ENCODE measurements around the gene PIK3R6.

Gene PIK3R6

DNA sequence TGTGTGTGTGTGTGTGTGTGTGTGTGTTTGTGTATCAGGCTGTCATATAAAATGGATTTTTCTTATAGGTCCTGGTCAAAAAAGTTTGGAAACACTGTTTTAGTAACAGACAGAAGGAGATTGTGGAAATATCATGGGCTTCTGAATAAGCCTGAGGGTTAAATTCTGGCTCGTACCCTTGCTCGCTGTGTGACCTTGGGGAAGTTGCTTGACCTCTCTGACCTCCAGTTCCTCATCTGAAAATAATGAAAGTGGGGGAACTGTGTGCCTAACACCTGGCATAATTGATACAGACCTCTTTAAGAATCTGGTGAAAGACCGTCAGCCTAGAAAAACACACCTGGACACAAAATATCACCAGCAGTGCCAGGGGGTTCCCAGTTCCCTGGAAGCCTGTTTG lies 25.6 kb upstream of the PIK3R6 start:
- no peak for TF ChIP-seq FOXA1 (IDR thresholded peaks at IDR 0.05)
- no peak for TF ChIP-seq ZNF384 (IDR thresholded peaks at IDR 0.05)
- no peak for TF ChIP-seq ELF4 (IDR thresholded peaks at IDR 0.05)
- TF ChIP-seq SP1 (IDR thresholded peaks at IDR 0.05): no peak
- no peak for TF ChIP-seq FOXM1 (IDR thresholded peaks at IDR 0.05; ENCODE audit: borderline replicate concordance)
- TF ChIP-seq ARNT (IDR thresholded peaks at IDR 0.05): no peak
- no peak for TF ChIP-seq NFRKB (IDR thresholded peaks at IDR 0.05)
- no peak for TF ChIP-seq TARDBP (IDR thresholded peaks at IDR 0.05)
- no peak for TF ChIP-seq BHLHE40 (IDR thresholded peaks at IDR 0.05; ENCODE audit: borderline replicate concordance)
- ChIA-PET CTCF (no interaction called here), POLR2A (no interaction called here)
- no peak for DNase-seq (ENCODE audit: extremely low spot score)

GRCh38 chr17:8892338-8892690 lies 24.8 kb upstream of the PIK3R6 start:
- ChIA-PET POLR2A (no interaction called here), CTCF (no interaction called here)
- DNase-seq (ENCODE audit: extremely low spot score): no peak
- TF ChIP-seq FOXA1 (IDR thresholded peaks at IDR 0.05) (no peak), SP1 (IDR thresholded peaks at IDR 0.05) (no peak), ZNF384 (IDR thresholded peaks at IDR 0.05) (no peak), CTBP1 (IDR thresholded peaks at IDR 0.05; ENCODE audit: borderline replicate concordance) (no peak)
- TF ChIP-seq, protein P1, sequence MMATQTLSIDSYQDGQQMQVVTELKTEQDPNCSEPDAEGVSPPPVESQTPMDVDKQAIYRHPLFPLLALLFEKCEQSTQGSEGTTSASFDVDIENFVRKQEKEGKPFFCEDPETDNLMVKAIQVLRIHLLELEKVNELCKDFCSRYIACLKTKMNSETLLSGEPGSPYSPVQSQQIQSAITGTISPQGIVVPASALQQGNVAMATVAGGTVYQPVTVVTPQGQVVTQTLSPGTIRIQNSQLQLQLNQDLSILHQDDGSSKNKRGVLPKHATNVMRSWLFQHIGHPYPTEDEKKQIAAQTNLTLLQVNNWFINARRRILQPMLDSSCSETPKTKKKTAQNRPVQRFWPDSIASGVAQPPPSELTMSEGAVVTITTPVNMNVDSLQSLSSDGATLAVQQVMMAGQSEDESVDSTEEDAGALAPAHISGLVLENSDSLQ (IDR thresholded peaks at IDR 0.05): no peak

DNA sequence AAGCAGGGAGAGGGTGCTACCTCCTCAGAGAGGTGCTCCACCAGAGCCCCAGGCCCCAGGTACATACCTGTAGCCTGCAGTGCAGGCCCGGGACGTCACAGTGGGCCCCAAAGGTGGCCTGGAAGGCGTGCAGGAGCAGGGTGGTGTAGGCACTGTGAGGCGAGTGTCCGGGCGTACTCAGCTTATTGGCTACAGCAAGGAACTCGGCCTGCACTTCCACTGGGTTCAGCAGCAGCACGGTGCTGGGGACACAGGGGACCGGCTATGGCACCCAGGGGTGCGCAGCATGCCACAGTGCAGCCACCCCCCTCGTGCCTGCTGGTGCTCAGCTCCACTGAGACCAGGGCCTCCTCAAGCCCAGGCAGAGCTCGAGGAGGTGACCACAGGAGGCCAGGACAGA lies 23.2 kb upstream of the PIK3R6 start:
- POLR2A ChIA-PET: no interaction called here
- CTCF ChIA-PET: no interaction called here
- TF ChIP-seq NFRKB (IDR thresholded peaks at IDR 0.05) (no peak), TARDBP (IDR thresholded peaks at IDR 0.05) (no peak), SUZ12 (IDR thresholded peaks at IDR 0.05) (no peak), FOXM1 (IDR thresholded peaks at IDR 0.05; ENCODE audit: borderline replicate concordance) (no peak), L3MBTL2 (conservative IDR thresholded peaks at IDR 0.05) (no peak), BHLHE40 (IDR thresholded peaks at IDR 0.05; ENCODE audit: borderline replicate concordance) (no peak), SP1 (IDR thresholded peaks at IDR 0.05) (no peak), FOXK2 (IDR thresholded peaks at IDR 0.05) (no peak), ARNT (IDR thresholded peaks at IDR 0.05) (no peak), HDGF (IDR thresholded peaks at IDR 0.05; ENCODE audit: borderline replicate concordance) (no peak), FOXA1 (IDR thresholded peaks at IDR 0.05) (no peak), LEF1 (IDR thresholded peaks at IDR 0.05; ENCODE audit: borderline replicate concordance) (no peak), CTBP1 (IDR thresholded peaks at IDR 0.05; ENCODE audit: borderline replicate concordance) (no peak), ZNF384 (IDR thresholded peaks at IDR 0.05) (no peak), ELF4 (IDR thresholded peaks at IDR 0.05) (no peak)
- TF ChIP-seq, protein P1 (IDR thresholded peaks at IDR 0.05): no peak
- DNase-seq (ENCODE audit: extremely low spot score): no peak

GRCh38 chr17:8889458-8890210 lies 22.2 kb upstream of the PIK3R6 start:
- ChIA-PET POLR2A (no interaction called here), CTCF (interaction anchor here (0.8 to 1.5 kb wide), 2 partner anchors 11 to 143 kb away, joined by 4 read pairs; no protein-coding TSS in a partner anchor)
- no peak for DNase-seq (ENCODE audit: extremely low spot score)
- TF ChIP-seq ELF4 (IDR thresholded peaks at IDR 0.05) (no peak), ARNT (IDR thresholded peaks at IDR 0.05) (no peak), SUZ12 (IDR thresholded peaks at IDR 0.05) (no peak), ZNF384 (IDR thresholded peaks at IDR 0.05) (no peak), SP1 (IDR thresholded peaks at IDR 0.05) (no peak), LEF1 (IDR thresholded peaks at IDR 0.05; ENCODE audit: borderline replicate concordance) (no peak), HDGF (IDR thresholded peaks at IDR 0.05; ENCODE audit: borderline replicate concordance) (no peak), L3MBTL2 (conservative IDR thresholded peaks at IDR 0.05) (no peak), NFRKB (IDR thresholded peaks at IDR 0.05) (no peak), FOXK2 (IDR thresholded peaks at IDR 0.05) (no peak), FOXM1 (IDR thresholded peaks at IDR 0.05; ENCODE audit: borderline replicate concordance) (no peak), TARDBP (IDR thresholded peaks at IDR 0.05) (no peak), FOXA1 (IDR thresholded peaks at IDR 0.05) (no peak), BHLHE40 (IDR thresholded peaks at IDR 0.05; ENCODE audit: borderline replicate concordance) (no peak), CTBP1 (IDR thresholded peaks at IDR 0.05; ENCODE audit: borderline replicate concordance) (no peak)
- TF ChIP-seq, protein P1 (IDR thresholded peaks at IDR 0.05): no peak

DNA sequence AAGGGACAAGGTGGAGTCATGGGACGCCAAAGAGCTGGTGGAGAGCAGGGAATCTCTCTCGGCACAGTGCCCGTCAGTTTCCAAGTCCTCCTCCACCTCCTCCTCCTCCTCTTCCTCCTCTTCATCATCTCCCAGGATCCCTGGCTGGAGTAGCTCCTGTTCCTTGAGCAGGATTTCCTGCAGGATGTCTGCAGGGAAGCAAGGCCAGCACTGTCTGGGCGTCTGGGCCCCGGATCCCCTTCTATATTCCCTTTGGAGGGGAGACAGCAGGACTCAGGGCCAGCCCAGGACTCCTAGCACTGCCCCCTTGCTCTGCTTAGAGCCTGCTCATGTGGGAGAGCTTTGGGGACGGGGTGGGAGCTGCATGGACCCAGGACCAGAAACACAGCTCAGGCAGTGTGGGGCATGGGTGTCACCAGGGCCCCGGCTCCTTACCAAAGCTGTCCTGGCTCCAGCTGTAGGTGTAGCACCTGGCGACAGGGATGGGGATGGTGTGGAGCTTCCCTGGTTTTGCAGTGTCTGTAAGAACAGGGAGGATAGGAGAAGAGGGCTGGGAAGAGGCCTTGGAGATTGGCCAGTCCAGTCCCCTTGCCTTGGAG lies 21.3 kb upstream of the PIK3R6 start:
- DNase-seq (ENCODE audit: extremely low spot score): no peak
- CTCF ChIA-PET: interaction anchor here (0.7 to 1.5 kb wide), 5 partner anchors 10 to 109 kb away, joined by 3 to 4 read pairs (median 3); no protein-coding TSS in a partner anchor
- TF ChIP-seq ARNT (IDR thresholded peaks at IDR 0.05) (no peak), BHLHE40 (IDR thresholded peaks at IDR 0.05; ENCODE audit: borderline replicate concordance) (no peak), L3MBTL2 (conservative IDR thresholded peaks at IDR 0.05) (no peak), CTBP1 (IDR thresholded peaks at IDR 0.05; ENCODE audit: borderline replicate concordance) (no peak), NFRKB (IDR thresholded peaks at IDR 0.05) (no peak), SP1 (IDR thresholded peaks at IDR 0.05) (no peak), ZNF384 (IDR thresholded peaks at IDR 0.05) (no peak), TARDBP (IDR thresholded peaks at IDR 0.05) (no peak), ELF4 (IDR thresholded peaks at IDR 0.05) (no peak), FOXA1 (IDR thresholded peaks at IDR 0.05) (no peak), LEF1 (IDR thresholded peaks at IDR 0.05; ENCODE audit: borderline replicate concordance) (no peak), FOXM1 (IDR thresholded peaks at IDR 0.05; ENCODE audit: borderline replicate concordance) (no peak), HDGF (IDR thresholded peaks at IDR 0.05; ENCODE audit: borderline replicate concordance) (no peak), SUZ12 (IDR thresholded peaks at IDR 0.05) (no peak), FOXK2 (IDR thresholded peaks at IDR 0.05) (no peak)
- TF ChIP-seq, protein P1 (IDR thresholded peaks at IDR 0.05): no peak
- POLR2A ChIA-PET: no interaction called here

Measured in HEK293T (cell line).